HepG2 (cell line): ENCODE results near the gene NABP2. TPM values are rescaled to one million over a fixed set of nuclear protein-coding genes. Genes with fewer than 3 reads are reported as not detected.

Source experiments
- ARNT ChIP-seq: fragments of 450-650 bp; IDR thresholded peaks from 2 replicates; pipeline ENCODE4 v1.6.1; 2017
- BHLHE40 ChIP-seq: IDR thresholded peaks from 2 replicates; pipeline ENCODE4 v1.6.1; 2011; ENCODE audit warnings: low read length, improper control_type of control experiment
- BORCS8-MEF2B ChIP-seq: sonication (generic); formaldehyde crosslinking; IDR thresholded peaks from 2 replicates; pipeline ENCODE4 v1.8.0; 2022; ENCODE audit warnings: mild to moderate bottlenecking, missing genetic modification reagents
- DNMT3B ChIP-seq: conservative IDR thresholded peaks from 2 replicates; pipeline ENCODE4 v1.6.1; 2016; ENCODE audit warnings: missing biosample characterization, control low read depth
- KAT2B ChIP-seq: fragments of 150-350 bp; IDR thresholded peaks from 2 replicates; pipeline ENCODE4 v1.6.1; 2014; ENCODE audit warnings: low read depth, low read length, borderline replicate concordance
- LBX2 ChIP-seq: sonication (generic); formaldehyde crosslinking; IDR thresholded peaks from 2 replicates; pipeline ENCODE4 v1.5.0; 2020; ENCODE audit warnings: missing genetic modification reagents, mild to moderate bottlenecking, borderline replicate concordance
- MIER3 ChIP-seq: IDR thresholded peaks from 2 replicates; pipeline ENCODE4 v1.6.1; 2016; ENCODE audit warnings: missing compliant biosample characterization, borderline replicate concordance
- MXD4 ChIP-seq: IDR thresholded peaks from 2 replicates; pipeline ENCODE4 v1.6.1; 2016; ENCODE audit warnings: mild to moderate bottlenecking, missing biosample characterization, missing genetic modification reagents
- PAF1 ChIP-seq: IDR thresholded peaks from 2 replicates; pipeline ENCODE4 v1.6.1; 2016; ENCODE audit warnings: missing genetic modification reagents, missing compliant biosample characterization
- PAXIP1 ChIP-seq: sonication (generic); formaldehyde crosslinking; conservative IDR thresholded peaks from 2 replicates; pipeline ENCODE4 v1.4.0; 2020; ENCODE audit warnings: mild to moderate bottlenecking, missing genetic modification reagents, moderate library complexity
- RARA ChIP-seq: IDR thresholded peaks from 2 replicates; pipeline ENCODE4 v1.6.1; 2016; ENCODE audit warnings: missing genetic modification reagents, missing compliant biosample characterization
- SMAD9 ChIP-seq: sonication (generic); formaldehyde crosslinking; IDR thresholded peaks from 2 replicates; pipeline ENCODE4 v1.5.1; 2020; ENCODE audit warnings: mild to moderate bottlenecking, missing genetic modification reagents
- SRSF4 ChIP-seq: fragments of 200-400 bp; formaldehyde crosslinking; IDR thresholded peaks from one replicate; pipeline ENCODE4 v1.6.1; 2018; ENCODE audit warnings: mild to moderate bottlenecking, low read depth, low read length, moderate library complexity; ENCODE audit not compliant: poor library complexity, severe bottlenecking
- TCF12 ChIP-seq, 2 experiments: fragments of 450-650 bp in 1 of 2; sonication (generic) in 1 of 2; formaldehyde crosslinking in 1 of 2; IDR thresholded peaks; 2 replicates each; pipeline versions ENCODE4 v1.6.1 to v1.8.0; 2017 to 2022; ENCODE audit warnings: antibody characterized with exemption in 1 of 2, mild to moderate bottlenecking in 1 of 2, missing genetic modification reagents in 1 of 2, moderate library complexity in 1 of 2
- ZEB1 ChIP-seq: IDR thresholded peaks from 2 replicates; pipeline ENCODE4 v1.6.1; 2012; ENCODE audit warnings: mild to moderate bottlenecking, low read depth, inconsistent platforms; ENCODE audit not compliant: insufficient replicate concordance
- ZFP62 ChIP-seq: sonication (generic); formaldehyde crosslinking; IDR thresholded peaks from 2 replicates; pipeline ENCODE4 v1.4.0; 2020; ENCODE audit warnings: missing genetic modification reagents
- ZMAT3 ChIP-seq: sonication (generic); formaldehyde crosslinking; conservative IDR thresholded peaks from 2 replicates; pipeline ENCODE4 v1.7.0; 2021; ENCODE audit warnings: missing genetic modification reagents
- ZNF234 ChIP-seq: sonication (generic); formaldehyde crosslinking; conservative IDR thresholded peaks from 2 replicates; pipeline ENCODE4 v1.5.1; 2020; ENCODE audit warnings: mild to moderate bottlenecking, missing genetic modification reagents
- ZNF317 ChIP-seq: sonication (generic); formaldehyde crosslinking; IDR thresholded peaks from 2 replicates; pipeline ENCODE4 v1.5.0; 2020; ENCODE audit warnings: mild to moderate bottlenecking, missing genetic modification reagents
- ZNF484 ChIP-seq: sonication (generic); formaldehyde crosslinking; IDR thresholded peaks from 2 replicates; pipeline ENCODE4 v1.5.1; 2020; ENCODE audit warnings: mild to moderate bottlenecking, low read depth, missing genetic modification reagents, borderline replicate concordance
- polyA plus RNA-seq, 8 experiments: library from polyadenylated mRNA; depleted of rRNA in 3 of 8; stranded (reverse) in 7 of 8; unstranded in 1 of 8; fragments of >200 nt; fragmentation: Illumina TruSeq in 4 of 8; extraction: Trizol in 4 of 8; gene quantifications; 2 replicates each; pipeline versions ENCODE4 v1.2.1 to v1.2.3, GENCODE V29; 2011 to 2016; ENCODE audit warnings: low read depth in 4 of 8, missing spikeins in 1 of 8, mixed read lengths in 1 of 8; ENCODE audit not compliant: insufficient read depth in 1 of 8
- total RNA-seq, 5 experiments: library from RNA; depleted of rRNA; stranded (reverse); fragments of >200 nt; fragmentation: Illumina TruSeq; extraction: Trizol; gene quantifications; 2 replicates each; pipeline ENCODE4 v1.2.3, GENCODE V29; 2016; ENCODE audit warnings: low read depth in 1 of 5
- TF ChIP-seq, protein P1 (sequence below), 2 experiments: fragments of 450-650 bp in 1 of 2; sonication (generic) in 1 of 2; formaldehyde crosslinking; IDR thresholded peaks; 2 replicates each; pipeline versions ENCODE4 v1.5.0 to v1.8.0; 2020 to 2022; ENCODE audit warnings: mild to moderate bottlenecking in 1 of 2, missing genetic modification reagents in 1 of 2
- TF ChIP-seq, protein P2 (sequence below): sonication (generic); formaldehyde crosslinking; conservative IDR thresholded peaks from 2 replicates; pipeline ENCODE4 v1.4.0; 2020; ENCODE audit warnings: missing genetic modification reagents

NABP2 gene
- total and polyA plus RNA-seq, 2 of the 13 experiments (the other 11 are each of a cell fraction or from before 2014, with no cell fraction given) = 33.2 to 35.5 TPM

DNA sequence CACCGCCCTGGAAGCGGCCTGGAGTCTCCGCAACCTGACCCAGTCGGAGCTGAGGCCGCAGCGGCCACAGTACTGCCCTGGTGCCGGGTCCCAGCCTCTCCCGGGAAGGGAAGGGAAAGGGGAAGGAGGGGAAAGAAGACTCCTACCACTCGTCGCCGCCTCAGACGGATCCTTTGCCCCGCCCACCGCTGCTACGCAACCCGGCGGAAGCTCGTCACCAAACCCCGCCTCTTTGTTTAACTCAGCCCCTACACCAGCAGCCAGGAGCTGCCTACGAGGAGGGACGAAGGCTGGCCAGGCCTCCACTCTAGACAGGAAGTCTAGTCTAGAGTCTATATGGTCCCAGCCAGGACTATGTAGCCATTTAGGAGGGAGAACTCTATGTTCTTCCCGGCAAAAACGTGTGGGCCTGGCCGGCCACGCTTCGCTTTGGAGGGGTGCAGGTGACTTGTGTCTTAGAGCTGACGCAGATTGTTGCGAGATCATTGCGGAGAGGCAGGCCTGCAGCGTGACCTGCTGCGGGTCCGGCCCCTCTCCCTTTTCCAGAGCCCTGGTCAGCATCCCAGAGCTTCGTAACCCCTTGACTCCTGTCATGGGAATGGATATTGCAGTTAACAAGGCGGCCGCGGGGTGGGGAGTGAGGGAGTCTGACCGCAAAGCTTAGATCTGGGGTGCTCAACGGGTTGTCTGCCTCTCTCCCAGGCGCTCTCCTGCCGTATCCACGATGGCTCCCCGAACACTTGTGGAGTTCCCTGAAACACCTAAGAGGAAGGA is 2.2 kb upstream of the NABP2 start, which contains the start of gene RNF41 (continued):
- no peak for TF ChIP-seq LBX2 (CRISPR knock-in tag)
- TF ChIP-seq ZNF317 = peak; percentile 53; the same call in 1 of the 2 replicates
- 0 out of 2 replicates have a peak, but pooled peaks have one; percentile 57 for TF ChIP-seq DNMT3B
- TF ChIP-seq BORCS8-MEF2B (CRISPR knock-in tag) = no peak
- TF ChIP-seq ARNT = no peak
- TF ChIP-seq RARA (CRISPR knock-in tag) = no peak
- no peak for TF ChIP-seq ZNF234 (CRISPR knock-in tag)
- 0 out of 2 replicates have a peak, but pooled peaks have one; percentile 53 for TF ChIP-seq MXD4
- TF ChIP-seq MIER3 (CRISPR knock-in tag) = no peak; the same call in 1 of the 2 replicates
- TF ChIP-seq, protein P1, sequence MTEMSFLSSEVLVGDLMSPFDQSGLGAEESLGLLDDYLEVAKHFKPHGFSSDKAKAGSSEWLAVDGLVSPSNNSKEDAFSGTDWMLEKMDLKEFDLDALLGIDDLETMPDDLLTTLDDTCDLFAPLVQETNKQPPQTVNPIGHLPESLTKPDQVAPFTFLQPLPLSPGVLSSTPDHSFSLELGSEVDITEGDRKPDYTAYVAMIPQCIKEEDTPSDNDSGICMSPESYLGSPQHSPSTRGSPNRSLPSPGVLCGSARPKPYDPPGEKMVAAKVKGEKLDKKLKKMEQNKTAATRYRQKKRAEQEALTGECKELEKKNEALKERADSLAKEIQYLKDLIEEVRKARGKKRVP (CRISPR knock-in tag; IDR thresholded peaks at IDR 0.05) = no peak; a peak in 1 of 4 replicates
- peak; percentile 45 for TF ChIP-seq PAXIP1
- TF ChIP-seq BHLHE40 = no peak
- TF ChIP-seq ZMAT3 = peak; percentile 84; the same call in 1 of the 2 replicates
- TF ChIP-seq PAF1 = no peak
- TF ChIP-seq ZNF484 = no peak
- TF ChIP-seq ZFP62 (CRISPR knock-in tag) = no peak
- no peak for TF ChIP-seq TCF12 (IDR thresholded peaks at IDR 0.05)
- no peak for TF ChIP-seq TCF12 (CRISPR knock-in tag; IDR thresholded peaks at IDR 0.05)
- TF ChIP-seq, protein P2, sequence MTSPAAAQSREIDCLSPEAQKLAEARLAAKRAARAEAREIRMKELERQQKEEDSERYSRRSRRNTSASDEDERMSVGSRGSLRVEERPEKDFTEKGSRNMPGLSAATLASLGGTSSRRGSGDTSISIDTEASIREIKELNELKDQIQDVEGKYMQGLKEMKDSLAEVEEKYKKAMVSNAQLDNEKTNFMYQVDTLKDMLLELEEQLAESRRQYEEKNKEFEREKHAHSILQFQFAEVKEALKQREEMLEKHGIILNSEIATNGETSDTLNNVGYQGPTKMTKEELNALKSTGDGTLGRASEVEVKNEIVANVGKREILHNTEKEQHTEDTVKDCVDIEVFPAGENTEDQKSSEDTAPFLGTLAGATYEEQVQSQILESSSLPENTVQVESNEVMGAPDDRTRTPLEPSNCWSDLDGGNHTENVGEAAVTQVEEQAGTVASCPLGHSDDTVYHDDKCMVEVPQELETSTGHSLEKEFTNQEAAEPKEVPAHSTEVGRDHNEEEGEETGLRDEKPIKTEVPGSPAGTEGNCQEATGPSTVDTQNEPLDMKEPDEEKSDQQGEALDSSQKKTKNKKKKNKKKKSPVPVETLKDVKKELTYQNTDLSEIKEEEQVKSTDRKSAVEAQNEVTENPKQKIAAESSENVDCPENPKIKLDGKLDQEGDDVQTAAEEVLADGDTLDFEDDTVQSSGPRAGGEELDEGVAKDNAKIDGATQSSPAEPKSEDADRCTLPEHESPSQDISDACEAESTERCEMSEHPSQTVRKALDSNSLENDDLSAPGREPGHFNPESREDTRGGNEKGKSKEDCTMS = no peak
- peak; percentile 94; the same call in 1 of the 2 replicates for TF ChIP-seq SMAD9 (CRISPR knock-in tag)
- no peak for TF ChIP-seq KAT2B
- TF ChIP-seq ZEB1 = no peak
- no peak for TF ChIP-seq SRSF4
